Measurements from ENCODE around the gene VPS33B.

DNA sequence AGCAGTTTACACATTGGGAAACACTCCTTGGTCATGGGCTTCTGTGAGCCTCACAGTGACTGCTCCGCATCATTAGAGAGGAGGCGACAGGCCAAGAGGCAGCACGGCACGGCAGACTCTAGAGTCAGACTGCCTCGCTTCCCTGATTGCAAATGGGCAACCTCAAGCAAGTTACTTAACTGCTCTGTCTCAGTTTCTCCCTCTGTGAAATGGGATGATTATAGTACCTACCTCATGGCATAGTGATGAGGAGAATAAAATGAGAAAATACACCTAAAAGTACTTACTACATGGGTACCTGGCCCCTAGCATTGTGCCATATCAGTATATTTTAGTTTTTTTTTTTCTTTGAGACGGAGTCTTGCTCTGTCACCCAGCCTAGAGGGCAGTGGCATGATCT is 71.7 kb downstream of the VPS33B start:
- TF ChIP-seq, protein P1, sequence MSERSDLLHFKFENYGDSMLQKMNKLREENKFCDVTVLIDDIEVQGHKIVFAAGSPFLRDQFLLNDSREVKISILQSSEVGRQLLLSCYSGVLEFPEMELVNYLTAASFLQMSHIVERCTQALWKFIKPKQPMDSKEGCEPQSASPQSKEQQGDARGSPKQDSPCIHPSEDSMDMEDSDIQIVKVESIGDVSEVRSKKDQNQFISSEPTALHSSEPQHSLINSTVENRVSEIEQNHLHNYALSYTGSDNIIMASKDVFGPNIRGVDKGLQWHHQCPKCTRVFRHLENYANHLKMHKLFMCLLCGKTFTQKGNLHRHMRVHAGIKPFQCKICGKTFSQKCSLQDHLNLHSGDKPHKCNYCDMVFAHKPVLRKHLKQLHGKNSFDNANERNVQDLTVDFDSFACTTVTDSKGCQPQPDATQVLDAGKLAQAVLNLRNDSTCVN (tag by site-specific recombination; optimal IDR thresholded peaks at IDR 0.05), result no peak
- TF ChIP-seq, protein P2, sequence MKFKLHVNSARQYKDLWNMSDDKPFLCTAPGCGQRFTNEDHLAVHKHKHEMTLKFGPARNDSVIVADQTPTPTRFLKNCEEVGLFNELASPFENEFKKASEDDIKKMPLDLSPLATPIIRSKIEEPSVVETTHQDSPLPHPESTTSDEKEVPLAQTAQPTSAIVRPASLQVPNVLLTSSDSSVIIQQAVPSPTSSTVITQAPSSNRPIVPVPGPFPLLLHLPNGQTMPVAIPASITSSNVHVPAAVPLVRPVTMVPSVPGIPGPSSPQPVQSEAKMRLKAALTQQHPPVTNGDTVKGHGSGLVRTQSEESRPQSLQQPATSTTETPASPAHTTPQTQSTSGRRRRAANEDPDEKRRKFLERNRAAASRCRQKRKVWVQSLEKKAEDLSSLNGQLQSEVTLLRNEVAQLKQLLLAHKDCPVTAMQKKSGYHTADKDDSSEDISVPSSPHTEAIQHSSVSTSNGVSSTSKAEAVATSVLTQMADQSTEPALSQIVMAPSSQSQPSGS (tag by site-specific recombination; IDR thresholded peaks at IDR 0.05; ENCODE audit: low read depth), result no peak
- TF ChIP-seq ZBTB8A (tag by site-specific recombination; IDR thresholded peaks at IDR 0.05) (no peak), ZNF76 (tag by site-specific recombination; IDR thresholded peaks at IDR 0.05; ENCODE audit: borderline replicate concordance, low read depth) (no peak), SP7 (tag by site-specific recombination; IDR thresholded peaks at IDR 0.05) (no peak), ZFHX2 (tag by site-specific recombination; conservative IDR thresholded peaks at IDR 0.05) (no peak), ZNF391 (tag by site-specific recombination; IDR thresholded peaks at IDR 0.05; ENCODE audit: borderline replicate concordance, low read depth) (no peak), KLF9 (tag by site-specific recombination; IDR thresholded peaks at IDR 0.05; ENCODE audit: low read depth) (no peak), ZBTB17 (tag by site-specific recombination; IDR thresholded peaks at IDR 0.05) (no peak), GLI2 (tag by site-specific recombination; IDR thresholded peaks at IDR 0.05; ENCODE audit: borderline replicate concordance, low read depth) (no peak)
- TF ChIP-seq, protein P3, sequence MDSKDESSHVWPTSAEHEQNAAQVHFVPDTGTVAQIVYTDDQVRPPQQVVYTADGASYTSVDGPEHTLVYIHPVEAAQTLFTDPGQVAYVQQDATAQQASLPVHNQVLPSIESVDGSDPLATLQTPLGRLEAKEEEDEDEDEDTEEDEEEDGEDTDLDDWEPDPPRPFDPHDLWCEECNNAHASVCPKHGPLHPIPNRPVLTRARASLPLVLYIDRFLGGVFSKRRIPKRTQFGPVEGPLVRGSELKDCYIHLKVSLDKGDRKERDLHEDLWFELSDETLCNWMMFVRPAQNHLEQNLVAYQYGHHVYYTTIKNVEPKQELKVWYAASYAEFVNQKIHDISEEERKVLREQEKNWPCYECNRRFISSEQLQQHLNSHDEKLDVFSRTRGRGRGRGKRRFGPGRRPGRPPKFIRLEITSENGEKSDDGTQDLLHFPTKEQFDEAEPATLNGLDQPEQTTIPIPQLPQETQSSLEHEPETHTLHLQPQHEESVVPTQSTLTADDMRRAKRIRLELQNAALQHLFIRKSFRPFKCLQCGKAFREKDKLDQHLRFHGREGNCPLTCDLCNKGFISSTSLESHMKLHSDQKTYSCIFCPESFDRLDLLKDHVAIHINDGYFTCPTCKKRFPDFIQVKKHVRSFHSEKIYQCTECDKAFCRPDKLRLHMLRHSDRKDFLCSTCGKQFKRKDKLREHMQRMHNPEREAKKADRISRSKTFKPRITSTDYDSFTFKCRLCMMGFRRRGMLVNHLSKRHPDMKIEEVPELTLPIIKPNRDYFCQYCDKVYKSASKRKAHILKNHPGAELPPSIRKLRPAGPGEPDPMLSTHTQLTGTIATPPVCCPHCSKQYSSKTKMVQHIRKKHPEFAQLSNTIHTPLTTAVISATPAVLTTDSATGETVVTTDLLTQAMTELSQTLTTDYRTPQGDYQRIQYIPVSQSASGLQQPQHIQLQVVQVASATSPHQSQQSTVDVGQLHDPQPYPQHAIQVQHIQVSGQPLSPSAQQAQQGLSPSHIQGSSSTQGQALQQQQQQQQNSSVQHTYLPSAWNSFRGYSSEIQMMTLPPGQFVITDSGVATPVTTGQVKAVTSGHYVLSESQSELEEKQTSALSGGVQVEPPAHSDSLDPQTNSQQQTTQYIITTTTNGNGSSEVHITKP (tag by site-specific recombination; IDR thresholded peaks at IDR 0.05), result no peak
- TF ChIP-seq, protein P4, sequence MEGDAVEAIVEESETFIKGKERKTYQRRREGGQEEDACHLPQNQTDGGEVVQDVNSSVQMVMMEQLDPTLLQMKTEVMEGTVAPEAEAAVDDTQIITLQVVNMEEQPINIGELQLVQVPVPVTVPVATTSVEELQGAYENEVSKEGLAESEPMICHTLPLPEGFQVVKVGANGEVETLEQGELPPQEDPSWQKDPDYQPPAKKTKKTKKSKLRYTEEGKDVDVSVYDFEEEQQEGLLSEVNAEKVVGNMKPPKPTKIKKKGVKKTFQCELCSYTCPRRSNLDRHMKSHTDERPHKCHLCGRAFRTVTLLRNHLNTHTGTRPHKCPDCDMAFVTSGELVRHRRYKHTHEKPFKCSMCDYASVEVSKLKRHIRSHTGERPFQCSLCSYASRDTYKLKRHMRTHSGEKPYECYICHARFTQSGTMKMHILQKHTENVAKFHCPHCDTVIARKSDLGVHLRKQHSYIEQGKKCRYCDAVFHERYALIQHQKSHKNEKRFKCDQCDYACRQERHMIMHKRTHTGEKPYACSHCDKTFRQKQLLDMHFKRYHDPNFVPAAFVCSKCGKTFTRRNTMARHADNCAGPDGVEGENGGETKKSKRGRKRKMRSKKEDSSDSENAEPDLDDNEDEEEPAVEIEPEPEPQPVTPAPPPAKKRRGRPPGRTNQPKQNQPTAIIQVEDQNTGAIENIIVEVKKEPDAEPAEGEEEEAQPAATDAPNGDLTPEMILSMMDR (tag by site-specific recombination; IDR thresholded peaks at IDR 0.05), result no peak
